Activated CD8-positive, alpha-beta T cell treated with anti-CD3 and anti-CD28 coated beads for 36 hours (primary cell): Measurements from ENCODE around the gene GPR156. TPM values are rescaled to one million over a fixed set of nuclear protein-coding genes. Genes with fewer than 3 reads are reported as not detected.

Experiments
- ATAC-seq: fragments of 200-7000 bp; cut with Tn5 transposase; one replicate; pipeline ENCODE4 v1.10.0; 2021; ENCODE audit warnings: mild to moderate bottlenecking, moderate library complexity
- CTCF ChIA-PET: fragments of 350-600 bp; sonication (Branson Sonifier 250); formaldehyde crosslinking; loops from one replicate; lab custom pipeline; 2021; ENCODE audit warnings: antibody characterized with exemption; lab: Charles Lee
- POLR2A ChIA-PET: fragments of 350-600 bp; sonication (Branson Sonifier 250); formaldehyde crosslinking; loops from one replicate; lab custom pipeline; 2021; ENCODE audit warnings: antibody characterized with exemption; lab: Charles Lee
- DNase-seq: peaks from one replicate; pipeline ENCODE4 v3.0.0-alpha.2; 2020
- H3K27ac Mint-ChIP-seq: one replicate; pipeline ENCODE4 v1.8.0; 2021; ENCODE audit warnings: mild to moderate bottlenecking, mixed read lengths
- H3K27me3 Mint-ChIP-seq: one replicate; pipeline ENCODE4 v1.8.0; 2021; ENCODE audit warnings: mixed read lengths
- H3K36me3 Mint-ChIP-seq: one replicate; pipeline ENCODE4 v1.8.0; 2021; ENCODE audit warnings: low read depth, mixed read lengths
- H3K4me1 Mint-ChIP-seq: one replicate; pipeline ENCODE4 v1.8.0; 2021; ENCODE audit warnings: low read depth, mixed read lengths
- H3K4me3 Mint-ChIP-seq: one replicate; pipeline ENCODE4 v1.8.0; 2021; ENCODE audit warnings: mild to moderate bottlenecking, moderate library complexity, mixed read lengths
- H3K9me3 Mint-ChIP-seq: one replicate; pipeline ENCODE4 v1.8.0; 2021; ENCODE audit warnings: mixed read lengths
- intact Hi-C: fragments of 100-400 bp; cut with micrococcal nuclease; formaldehyde crosslinking; loops from one replicate; pipeline ENCODE4 v1.10.0; 2022
- total RNA-seq, 2 experiments: library from RNA; stranded (reverse); gene quantifications; one replicate each; pipeline ENCODE4 v1.2.3, GENCODE V29; 2021
- TF ChIP-seq, protein P1 (sequence below): fragments of 200-600 bp; IDR thresholded peaks from one replicate; pipeline ENCODE4 v1.8.0; 2022; ENCODE audit warnings: antibody characterized with exemption, mild to moderate bottlenecking

Gene GPR156
- total RNA-seq, 2 experiments from 2014 or later = not detected

DNA sequence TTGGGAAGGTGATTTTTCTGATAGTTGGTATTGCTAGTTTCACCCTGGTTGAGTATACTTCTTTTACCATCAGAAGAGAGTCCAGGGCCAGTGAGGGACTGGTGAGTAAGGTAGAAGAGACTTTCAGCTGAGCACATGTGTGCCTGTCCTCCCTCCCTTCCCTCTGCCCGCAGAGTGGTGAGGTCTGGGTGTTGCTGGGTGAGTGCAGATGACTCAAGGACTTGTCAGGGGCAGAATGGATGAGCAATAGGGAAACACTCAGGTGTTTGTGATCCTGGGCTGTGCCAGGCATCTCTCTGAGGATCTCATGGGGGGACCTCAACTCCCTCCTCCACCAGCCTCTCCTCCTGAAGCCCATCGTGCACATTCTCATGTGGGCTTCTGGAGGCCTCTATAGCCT lies 114.8 kb downstream of the GPR156 start:
- H3K4me1 Mint-ChIP-seq = no peaks in the 10 kb centered on the region
- intact Hi-C loops = no loop called here
- no peaks in the 10 kb centered on the region for H3K36me3 Mint-ChIP-seq
- ATAC-seq (no peak), DNase-seq (no peak)
- CTCF ChIA-PET = interaction anchor here (1.3 kb wide), 1 partner anchor 389 kb away, joined by 3 read pairs; no protein-coding TSS in a partner anchor
- H3K9me3 Mint-ChIP-seq = no peaks in the 10 kb centered on the region
- TF ChIP-seq, protein P1, sequence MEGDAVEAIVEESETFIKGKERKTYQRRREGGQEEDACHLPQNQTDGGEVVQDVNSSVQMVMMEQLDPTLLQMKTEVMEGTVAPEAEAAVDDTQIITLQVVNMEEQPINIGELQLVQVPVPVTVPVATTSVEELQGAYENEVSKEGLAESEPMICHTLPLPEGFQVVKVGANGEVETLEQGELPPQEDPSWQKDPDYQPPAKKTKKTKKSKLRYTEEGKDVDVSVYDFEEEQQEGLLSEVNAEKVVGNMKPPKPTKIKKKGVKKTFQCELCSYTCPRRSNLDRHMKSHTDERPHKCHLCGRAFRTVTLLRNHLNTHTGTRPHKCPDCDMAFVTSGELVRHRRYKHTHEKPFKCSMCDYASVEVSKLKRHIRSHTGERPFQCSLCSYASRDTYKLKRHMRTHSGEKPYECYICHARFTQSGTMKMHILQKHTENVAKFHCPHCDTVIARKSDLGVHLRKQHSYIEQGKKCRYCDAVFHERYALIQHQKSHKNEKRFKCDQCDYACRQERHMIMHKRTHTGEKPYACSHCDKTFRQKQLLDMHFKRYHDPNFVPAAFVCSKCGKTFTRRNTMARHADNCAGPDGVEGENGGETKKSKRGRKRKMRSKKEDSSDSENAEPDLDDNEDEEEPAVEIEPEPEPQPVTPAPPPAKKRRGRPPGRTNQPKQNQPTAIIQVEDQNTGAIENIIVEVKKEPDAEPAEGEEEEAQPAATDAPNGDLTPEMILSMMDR = no peak
- POLR2A ChIA-PET = no interaction called here
- no peaks in the 10 kb centered on the region for H3K27me3 Mint-ChIP-seq
- no peak overlapping the region for H3K4me3 Mint-ChIP-seq
- H3K27ac Mint-ChIP-seq = no peak overlapping the region

DNA sequence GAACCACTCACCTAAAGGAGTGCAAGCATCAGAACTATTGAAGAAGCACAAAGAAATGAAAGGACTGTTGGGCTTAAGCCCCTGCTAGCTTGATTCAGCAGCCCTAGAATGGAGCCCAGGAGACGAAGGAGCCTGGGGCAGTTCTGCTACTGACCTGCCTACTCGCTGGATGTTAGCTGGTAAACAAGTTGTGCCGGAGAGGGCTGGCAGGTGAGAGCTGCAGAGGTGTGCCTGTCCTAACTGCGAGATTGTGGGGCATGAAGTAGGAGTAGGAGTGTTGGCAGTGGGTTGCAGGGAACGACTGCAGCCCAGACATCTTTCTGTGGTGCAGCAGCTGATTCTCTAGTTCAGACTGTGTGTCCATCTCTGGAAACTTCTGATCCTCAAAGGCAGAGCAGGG lies 115.6 kb downstream of the GPR156 start:
- intact Hi-C loops = no loop called here
- H3K4me1 Mint-ChIP-seq = no peaks in the 10 kb centered on the region
- ATAC-seq = no peak

DNA sequence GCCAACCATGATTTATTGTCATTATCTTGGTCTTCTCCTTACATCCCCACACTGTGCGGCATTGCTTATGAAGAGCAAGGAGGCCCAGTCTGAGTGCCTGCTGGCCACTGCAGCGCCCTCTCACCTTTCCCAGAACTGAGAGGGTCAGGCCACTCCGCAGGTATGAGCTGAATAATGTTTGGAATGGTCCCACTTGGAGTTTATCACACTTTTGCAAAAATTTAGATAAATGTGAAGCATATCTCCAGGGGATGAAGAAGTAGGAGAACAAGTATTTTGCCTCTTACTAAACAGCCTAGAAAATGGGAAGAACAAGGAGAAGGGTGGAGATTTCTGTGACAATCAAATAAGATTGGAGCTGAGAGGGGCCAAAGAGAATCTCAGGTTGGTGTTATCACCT lies 116.4 kb downstream of the GPR156 start:
- no peaks in the 10 kb centered on the region for H3K27me3 Mint-ChIP-seq
- no peak overlapping the region for H3K4me3 Mint-ChIP-seq
- POLR2A ChIA-PET = no interaction called here
- CTCF ChIA-PET = interaction anchor here (1.3 kb wide), 1 partner anchor 22 kb away, joined by 4 read pairs; no protein-coding TSS in a partner anchor
- TF ChIP-seq, protein P1 = no peak
- intact Hi-C loops = no loop called here
- DNase-seq (no peak), ATAC-seq (no peak)
- no peaks in the 10 kb centered on the region for H3K4me1 Mint-ChIP-seq
- no peak overlapping the region for H3K27ac Mint-ChIP-seq
- no peaks in the 10 kb centered on the region for H3K9me3 Mint-ChIP-seq
- H3K36me3 Mint-ChIP-seq = no peaks in the 10 kb centered on the region

More for the DNA sequence above, 115.6 kb downstream of the GPR156 start:
- Mint-ChIP-seq H3K4me3 (no peak overlapping the region), H3K27me3 (no peaks in the 10 kb centered on the region), H3K27ac (no peak overlapping the region), H3K9me3 (no peaks in the 10 kb centered on the region), H3K36me3 (no peaks in the 10 kb centered on the region)
- POLR2A ChIA-PET = no interaction called here
- CTCF ChIA-PET = interaction anchor here (1.3 kb wide), 2 partner anchors 23 to 390 kb away, joined by 3 to 4 read pairs; no protein-coding TSS in a partner anchor
- DNase-seq = no peak
- TF ChIP-seq, protein P1 = no peak

DNA sequence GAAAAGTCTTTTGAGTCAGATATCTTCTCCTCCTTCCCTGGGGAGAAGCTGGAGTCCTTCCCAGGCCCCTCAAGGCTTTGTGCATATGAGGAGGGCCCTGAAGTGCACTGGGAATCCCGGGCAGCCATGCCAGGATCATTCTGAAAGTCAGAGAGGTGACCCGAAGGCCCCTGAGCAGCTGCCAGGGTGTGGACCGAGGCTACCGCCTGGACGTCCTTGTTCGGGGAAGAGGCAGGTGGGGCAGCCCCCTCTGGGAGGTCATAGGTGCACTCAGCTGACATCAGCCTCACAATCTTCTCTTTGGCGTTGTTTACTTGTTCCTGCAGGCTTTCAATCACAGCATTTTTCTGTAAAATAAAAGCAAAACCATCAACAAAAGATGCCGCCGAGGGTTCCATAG lies 117.0 kb downstream of the GPR156 start:
- Mint-ChIP-seq H3K9me3 (no peaks in the 10 kb centered on the region), H3K27ac (no peak overlapping the region), H3K36me3 (no peaks in the 10 kb centered on the region), H3K27me3 (no peaks in the 10 kb centered on the region), H3K4me3 (no peak overlapping the region), H3K4me1 (no peaks in the 10 kb centered on the region)
- TF ChIP-seq, protein P1 = no peak
- DNase-seq (no peak), ATAC-seq (no peak)
- POLR2A ChIA-PET = no interaction called here
- CTCF ChIA-PET = no interaction called here
- intact Hi-C loops = no loop called here

DNA sequence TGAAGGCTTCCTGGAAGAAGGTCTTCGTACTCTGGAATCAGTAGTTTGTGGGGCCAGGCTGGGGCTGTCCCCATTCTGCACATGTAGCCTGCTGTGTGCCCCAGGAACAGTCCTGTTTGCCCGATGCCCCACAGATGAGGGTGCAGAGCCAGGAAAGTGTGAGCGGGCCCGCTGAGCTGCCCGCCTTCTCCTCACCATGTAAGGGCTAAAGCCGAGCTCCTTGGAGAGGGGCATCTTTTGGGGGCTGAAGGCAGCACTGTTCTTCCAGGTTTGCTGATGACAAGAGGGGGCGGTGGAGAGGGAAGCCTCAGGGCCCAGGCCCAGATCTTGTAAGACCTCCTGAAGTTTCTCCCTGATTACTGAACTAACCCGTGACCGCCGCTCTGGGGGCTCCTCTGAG lies 117.5 kb downstream of the GPR156 start:
- Mint-ChIP-seq H3K4me3 (no peak overlapping the region), H3K27ac (no peak overlapping the region), H3K4me1 (no peaks in the 10 kb centered on the region), H3K9me3 (no peaks in the 10 kb centered on the region), H3K36me3 (no peaks in the 10 kb centered on the region), H3K27me3 (no peaks in the 10 kb centered on the region)
- no peak for ATAC-seq
- TF ChIP-seq, protein P1 = no peak
- POLR2A ChIA-PET = no interaction called here
- DNase-seq = no peak
- intact Hi-C loops = no loop called here
- CTCF ChIA-PET = no interaction called here
